Measurements from ENCODE around the gene GBA3. TPM values are rescaled to one million over a fixed set of nuclear protein-coding genes. Genes with fewer than 3 reads are reported as not detected.

GBA3 gene
- polyA plus RNA-seq, 1 experiment, result not detected

DNA sequence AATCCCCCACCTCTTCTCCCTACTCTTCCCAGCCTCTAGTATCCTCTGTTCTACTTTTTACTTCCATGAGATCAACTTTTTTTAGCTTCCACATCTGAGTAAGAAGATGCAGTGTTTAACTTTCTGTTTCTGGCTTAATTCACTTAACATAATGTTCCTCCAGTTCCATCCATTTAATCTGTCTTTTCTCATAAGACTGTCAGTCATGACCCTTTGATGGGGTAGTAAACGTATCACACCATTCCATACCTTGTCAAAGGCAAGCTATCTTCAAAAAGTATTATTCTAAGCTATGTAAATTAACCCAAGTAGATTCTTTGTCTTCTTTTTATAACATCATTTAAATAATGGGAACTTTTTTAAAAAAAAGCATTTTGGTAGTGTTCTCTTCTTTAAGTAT lies 15.0 kb upstream of the GBA3 start:
- CTCF ChIA-PET, result no interaction called here
- TF ChIP-seq, protein P1, sequence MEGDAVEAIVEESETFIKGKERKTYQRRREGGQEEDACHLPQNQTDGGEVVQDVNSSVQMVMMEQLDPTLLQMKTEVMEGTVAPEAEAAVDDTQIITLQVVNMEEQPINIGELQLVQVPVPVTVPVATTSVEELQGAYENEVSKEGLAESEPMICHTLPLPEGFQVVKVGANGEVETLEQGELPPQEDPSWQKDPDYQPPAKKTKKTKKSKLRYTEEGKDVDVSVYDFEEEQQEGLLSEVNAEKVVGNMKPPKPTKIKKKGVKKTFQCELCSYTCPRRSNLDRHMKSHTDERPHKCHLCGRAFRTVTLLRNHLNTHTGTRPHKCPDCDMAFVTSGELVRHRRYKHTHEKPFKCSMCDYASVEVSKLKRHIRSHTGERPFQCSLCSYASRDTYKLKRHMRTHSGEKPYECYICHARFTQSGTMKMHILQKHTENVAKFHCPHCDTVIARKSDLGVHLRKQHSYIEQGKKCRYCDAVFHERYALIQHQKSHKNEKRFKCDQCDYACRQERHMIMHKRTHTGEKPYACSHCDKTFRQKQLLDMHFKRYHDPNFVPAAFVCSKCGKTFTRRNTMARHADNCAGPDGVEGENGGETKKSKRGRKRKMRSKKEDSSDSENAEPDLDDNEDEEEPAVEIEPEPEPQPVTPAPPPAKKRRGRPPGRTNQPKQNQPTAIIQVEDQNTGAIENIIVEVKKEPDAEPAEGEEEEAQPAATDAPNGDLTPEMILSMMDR (IDR thresholded peaks at IDR 0.05; ENCODE audit: low read depth, low read length), result no peak
- Histone ChIP-seq H3K4me3 (ENCODE audit: low read depth, low read length) (no peak overlapping the region), H3K27me3 (ENCODE audit: control insufficient read depth, insufficient read depth, low read length) (no peaks in the 10 kb centered on the region), H3K27ac (ENCODE audit: low read depth, low read length) (no peak overlapping the region), H3K9me3 (ENCODE audit: control insufficient read depth, insufficient read depth, low read length) (no peaks in the 10 kb centered on the region)
- no peak for DNase-seq (ENCODE audit: low read depth, low spot score)
- POLR2A ChIA-PET, result no interaction called here

DNA sequence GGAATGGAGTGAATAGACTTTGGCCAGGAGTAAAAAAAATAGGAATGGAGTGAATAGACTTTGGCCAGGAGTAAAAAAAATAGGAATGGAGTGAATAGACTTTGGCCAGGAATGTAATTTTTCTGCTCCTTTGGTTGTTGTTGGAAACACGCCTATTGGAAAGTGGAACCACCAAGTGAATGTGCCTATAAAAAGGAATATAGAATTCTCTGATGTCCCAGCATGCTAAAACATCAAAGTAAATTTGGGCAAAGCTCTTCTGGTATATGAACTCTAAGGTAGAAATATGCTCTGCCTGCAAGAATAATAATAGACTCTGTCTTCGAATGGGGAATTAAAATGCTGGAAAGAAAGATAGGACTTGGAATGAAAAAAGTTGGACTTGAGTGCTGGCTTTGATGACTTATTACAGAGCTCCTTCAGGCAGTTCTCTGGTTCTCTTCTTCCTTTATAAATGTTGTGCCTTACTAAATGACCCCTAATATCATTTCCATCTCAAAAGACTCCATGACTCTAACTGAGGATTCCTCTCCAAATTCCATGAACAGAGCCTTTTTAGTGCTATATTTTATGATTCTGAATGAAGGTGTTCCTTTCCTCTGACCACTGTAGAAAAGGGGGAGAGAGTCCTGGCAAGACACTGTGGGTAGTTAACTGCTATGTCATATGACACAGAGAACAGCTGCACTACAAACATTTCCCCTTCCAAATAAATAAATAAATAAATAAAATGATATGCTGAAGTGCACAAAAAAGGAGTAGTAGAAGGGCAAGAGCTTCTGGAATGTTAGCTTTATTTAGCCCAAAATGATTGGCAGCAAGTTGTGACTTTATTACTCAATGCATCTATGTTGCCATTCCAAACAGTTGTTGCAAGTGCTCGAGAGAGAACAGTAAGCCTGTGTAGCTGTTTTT lies 13.5 kb upstream of the GBA3 start:
- H3K4me3 ChIP-seq (ENCODE audit: low read depth, low read length), result no peak overlapping the region
- H3K27me3 ChIP-seq (ENCODE audit: control insufficient read depth, insufficient read depth, low read length), result peaks cover 2% of the 10 kb centered on the region
- no peak overlapping the region for H3K27ac ChIP-seq (ENCODE audit: low read depth, low read length)
- TF ChIP-seq, protein P1 (IDR thresholded peaks at IDR 0.05; ENCODE audit: low read depth, low read length), result no peak
- ChIA-PET POLR2A (no interaction called here), CTCF (interaction anchor here (1.2 to 3.0 kb wide), 4 partner anchors 9 to 290 kb away, joined by 3 to 15 read pairs (median 6); no protein-coding TSS in a partner anchor)
- H3K9me3 ChIP-seq (ENCODE audit: control insufficient read depth, insufficient read depth, low read length), result no peaks in the 10 kb centered on the region
- DNase-seq (ENCODE audit: low read depth, low spot score), result no peak

DNA sequence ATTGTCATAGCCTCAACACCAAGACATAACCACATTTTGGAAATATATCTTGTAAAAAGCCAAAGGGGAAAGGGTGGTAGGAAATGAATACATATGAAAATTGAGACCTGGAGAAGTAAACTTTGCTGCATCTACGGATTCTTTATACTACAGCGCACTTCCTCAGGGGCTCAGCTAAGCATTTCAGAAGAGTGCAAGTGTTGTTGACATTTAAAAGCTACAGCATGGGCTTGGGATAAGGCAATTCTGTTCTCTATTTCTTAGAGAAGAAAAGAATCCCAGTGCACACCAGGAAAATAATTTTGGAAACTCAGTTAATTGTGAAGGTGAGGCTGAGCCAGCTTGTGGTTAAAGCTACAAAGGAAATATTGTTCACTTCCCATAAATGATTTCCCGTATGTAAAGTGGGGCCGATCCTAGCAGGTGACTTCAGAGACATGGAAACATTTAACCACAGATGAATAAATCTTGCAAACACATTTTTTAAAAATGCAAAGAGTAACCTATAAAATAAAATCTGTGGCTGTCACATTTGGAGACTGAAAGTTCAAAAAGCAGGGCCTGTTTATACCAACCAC lies 12.6 kb upstream of the GBA3 start:
- DNase-seq (ENCODE audit: low read depth, low spot score), result no peak
- no peak overlapping the region for H3K4me3 ChIP-seq (ENCODE audit: low read depth, low read length)
- H3K27ac ChIP-seq (ENCODE audit: low read depth, low read length), result no peak overlapping the region
- no peaks in the 10 kb centered on the region for H3K9me3 ChIP-seq (ENCODE audit: control insufficient read depth, insufficient read depth, low read length)
- ChIA-PET POLR2A (no interaction called here), CTCF (interaction anchor here (1.4 to 3.0 kb wide), 3 partner anchors 10 to 291 kb away, joined by 3 to 15 read pairs (median 9); no protein-coding TSS in a partner anchor)
- TF ChIP-seq, protein P1 (IDR thresholded peaks at IDR 0.05; ENCODE audit: low read depth, low read length), result no peak
- H3K27me3 ChIP-seq (ENCODE audit: control insufficient read depth, insufficient read depth, low read length), result peaks cover 2% of the 10 kb centered on the region

DNA sequence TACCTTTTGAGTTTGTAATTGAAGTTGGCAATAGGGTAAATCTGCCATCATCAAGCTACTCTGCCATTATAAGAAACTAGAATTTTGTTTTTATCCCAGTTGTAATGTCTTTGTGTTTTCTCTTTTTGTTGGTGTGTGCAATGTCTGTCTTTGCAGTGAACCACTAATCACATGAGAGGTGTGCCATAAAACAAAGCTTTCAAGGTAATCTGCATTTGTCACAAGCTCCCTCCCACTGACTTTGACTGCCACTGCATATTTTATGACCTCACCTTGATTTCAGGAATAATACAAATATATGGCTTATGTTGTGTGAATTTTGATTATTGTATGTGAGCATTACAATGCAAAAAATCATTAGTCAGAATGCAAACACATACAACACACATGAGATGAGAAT lies 9.0 kb upstream of the GBA3 start:
- DNase-seq (ENCODE audit: low read depth, low spot score), result no peak
- Histone ChIP-seq H3K9me3 (ENCODE audit: control insufficient read depth, insufficient read depth, low read length) (no peaks in the 10 kb centered on the region), H3K27me3 (ENCODE audit: control insufficient read depth, insufficient read depth, low read length) (peaks cover 2% of the 10 kb centered on the region), H3K27ac (ENCODE audit: low read depth, low read length) (no peak overlapping the region), H3K4me3 (ENCODE audit: low read depth, low read length) (no peak overlapping the region)
- ChIA-PET POLR2A (no interaction called here), CTCF (interaction anchor here (0.8 to 2.2 kb wide), 4 partner anchors 274 to 894 kb away, joined by 3 to 7 read pairs (median 5); no protein-coding TSS in a partner anchor)
- TF ChIP-seq, protein P1 (IDR thresholded peaks at IDR 0.05; ENCODE audit: low read depth, low read length), result no peak

DNA sequence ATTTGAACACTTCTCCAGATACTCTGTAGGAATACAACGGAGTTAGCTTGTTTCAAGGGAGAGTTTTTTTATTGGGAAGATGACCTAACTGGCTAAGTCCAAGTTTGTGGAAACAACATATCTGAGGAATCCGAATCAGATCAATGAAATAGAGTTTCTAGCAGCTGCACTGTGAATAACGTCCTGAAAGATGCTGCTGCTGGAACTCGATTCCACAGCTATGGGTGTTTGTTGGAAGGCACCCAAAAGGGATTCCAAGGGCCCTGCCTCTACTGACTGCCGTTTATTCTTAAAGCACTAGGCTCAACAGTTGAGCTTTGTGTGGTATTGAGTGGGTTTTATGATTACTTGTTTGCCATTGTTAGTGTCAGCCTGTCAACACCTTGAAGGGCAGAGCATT lies 6.6 kb upstream of the GBA3 start:
- TF ChIP-seq, protein P1 (IDR thresholded peaks at IDR 0.05; ENCODE audit: low read depth, low read length), result no peak
- POLR2A ChIA-PET, result interaction anchor here (0.6 kb wide), 1 partner anchor 281 kb away, joined by 7 read pairs; no protein-coding TSS in a partner anchor
- Histone ChIP-seq H3K27me3 (ENCODE audit: control insufficient read depth, insufficient read depth, low read length) (peaks cover 2% of the 10 kb centered on the region), H3K9me3 (ENCODE audit: control insufficient read depth, insufficient read depth, low read length) (no peaks in the 10 kb centered on the region), H3K27ac (ENCODE audit: low read depth, low read length) (no peak overlapping the region), H3K4me3 (ENCODE audit: low read depth, low read length) (no peak overlapping the region)
- CTCF ChIA-PET, result interaction anchor here (0.8 to 1.1 kb wide), 2 partner anchors 275 to 895 kb away, joined by 3 to 4 read pairs; no protein-coding TSS in a partner anchor
- DNase-seq (ENCODE audit: low read depth, low spot score), result no peak
